ENCODE data around the gene OR6C68.

- no peak for TF ChIP-seq CTCF (IDR thresholded peaks at IDR 0.05)
- no peak for TF ChIP-seq POLR2A (IDR thresholded peaks at IDR 0.05)
Observed at GRCh38 chr12:55516391-55516790, 24.2 kb downstream of the OR6C68 start.
